Neutrophil (primary cell): ENCODE measurements around the gene KHDC3L.
"Not testable (repeated sequence)": the region's sequence is repeated elsewhere in the genome, so short reads cannot be mapped to it uniquely, and the experiment has no call there.

Experiments
- H3K27ac ChIP-seq: fragments of 200-600 bp; sonication (generic); 2 replicates; pipeline ENCODE4 v1.5.1; 2016; ENCODE audit warnings: mild to moderate bottlenecking, moderate library complexity
- H3K27me3 ChIP-seq: fragments of 200-600 bp; sonication (generic); 2 replicates; pipeline ENCODE4 v1.6.0; 2016; ENCODE audit warnings: mild to moderate bottlenecking
- H3K36me3 ChIP-seq: fragments of 200-600 bp; sonication (generic); 2 replicates; pipeline ENCODE4 v1.5.1; 2017
- H3K4me1 ChIP-seq, 2 experiments: fragments of 200-600 bp in 1 of 2; sonication (generic) in 1 of 2; 1 replicate in 1 of 2; 2 replicates in 1 of 2; pipeline versions ENCODE4 v1.5.1 to v1.6.1; 2013 to 2016; ENCODE audit warnings: low read depth in 1 of 2, low read length in 1 of 2, mild to moderate bottlenecking in 1 of 2, moderate library complexity in 1 of 2; ENCODE audit not compliant: control insufficient read depth in 1 of 2, insufficient read depth in 1 of 2
- H3K4me3 ChIP-seq, 2 experiments: fragments of 200-600 bp in 1 of 2; sonication (generic) in 1 of 2; 1 replicate in 1 of 2; 2 replicates in 1 of 2; pipeline ENCODE4 v1.5.1; 2013 to 2016; ENCODE audit warnings: low read depth in 1 of 2, low read length in 1 of 2, mild to moderate bottlenecking in 1 of 2, moderate library complexity in 1 of 2
- H3K9me3 ChIP-seq: fragments of 200-600 bp; sonication (generic); 2 replicates; pipeline ENCODE4 v1.5.1; 2016
- TF ChIP-seq, protein P1 (sequence below): fragments of 200-600 bp; sonication (generic); IDR thresholded peaks from 2 replicates; pipeline ENCODE4 v1.5.1; 2016; ENCODE audit warnings: antibody characterized with exemption

The KHDC3L gene

DNA sequence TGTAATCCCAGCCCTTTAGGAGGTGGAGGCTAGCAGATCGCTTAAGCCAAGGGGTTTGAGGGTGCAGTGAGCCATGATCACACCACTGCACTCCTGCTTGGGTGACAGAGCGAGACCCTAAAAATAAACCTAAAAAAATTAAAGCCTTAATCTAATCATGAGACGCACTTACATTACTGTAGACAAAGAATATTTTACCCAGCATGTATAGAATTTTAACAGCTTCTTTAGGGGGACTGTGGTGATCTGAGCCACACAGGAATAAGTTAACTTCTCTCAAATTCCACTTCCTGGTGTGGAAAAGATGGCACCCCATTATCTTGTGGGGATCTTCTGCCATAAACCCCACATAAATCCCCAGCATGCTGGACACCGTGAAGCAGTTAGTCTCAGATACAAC is 9.5 kb downstream of the KHDC3L start:
- no peaks in the 10 kb centered on the region for H3K36me3 ChIP-seq

DNA sequence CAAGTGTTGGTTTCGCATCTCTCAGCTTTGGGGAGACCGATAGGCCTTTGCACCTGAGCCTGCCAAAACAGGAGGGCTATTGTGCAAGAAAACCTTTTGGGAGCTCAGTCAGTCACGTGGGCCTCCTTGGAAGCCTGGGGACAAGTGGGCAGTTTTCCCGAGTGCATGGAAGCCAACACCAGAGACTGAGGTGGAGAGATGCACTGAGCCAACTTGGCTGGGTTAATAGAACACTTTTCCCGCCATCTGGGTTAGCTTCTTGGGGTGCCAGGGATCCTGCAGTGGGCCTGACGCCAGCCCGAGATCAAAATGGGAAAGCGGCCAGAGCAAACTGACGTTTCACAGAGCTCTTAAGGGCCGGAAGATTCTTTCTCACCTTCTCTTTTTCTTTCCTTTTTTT is 10.1 kb downstream of the KHDC3L start:
- H3K27me3 ChIP-seq = no peaks in the 10 kb centered on the region
- H3K4me3 ChIP-seq = no peak overlapping the region
- H3K4me1 ChIP-seq = no peaks in the 10 kb centered on the region
- no peak overlapping the region for H3K27ac ChIP-seq
- H3K36me3 ChIP-seq = no peaks in the 10 kb centered on the region
- TF ChIP-seq, protein P1, sequence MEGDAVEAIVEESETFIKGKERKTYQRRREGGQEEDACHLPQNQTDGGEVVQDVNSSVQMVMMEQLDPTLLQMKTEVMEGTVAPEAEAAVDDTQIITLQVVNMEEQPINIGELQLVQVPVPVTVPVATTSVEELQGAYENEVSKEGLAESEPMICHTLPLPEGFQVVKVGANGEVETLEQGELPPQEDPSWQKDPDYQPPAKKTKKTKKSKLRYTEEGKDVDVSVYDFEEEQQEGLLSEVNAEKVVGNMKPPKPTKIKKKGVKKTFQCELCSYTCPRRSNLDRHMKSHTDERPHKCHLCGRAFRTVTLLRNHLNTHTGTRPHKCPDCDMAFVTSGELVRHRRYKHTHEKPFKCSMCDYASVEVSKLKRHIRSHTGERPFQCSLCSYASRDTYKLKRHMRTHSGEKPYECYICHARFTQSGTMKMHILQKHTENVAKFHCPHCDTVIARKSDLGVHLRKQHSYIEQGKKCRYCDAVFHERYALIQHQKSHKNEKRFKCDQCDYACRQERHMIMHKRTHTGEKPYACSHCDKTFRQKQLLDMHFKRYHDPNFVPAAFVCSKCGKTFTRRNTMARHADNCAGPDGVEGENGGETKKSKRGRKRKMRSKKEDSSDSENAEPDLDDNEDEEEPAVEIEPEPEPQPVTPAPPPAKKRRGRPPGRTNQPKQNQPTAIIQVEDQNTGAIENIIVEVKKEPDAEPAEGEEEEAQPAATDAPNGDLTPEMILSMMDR = no peak
- no peaks in the 10 kb centered on the region for H3K9me3 ChIP-seq

More for the DNA sequence above, 9.5 kb downstream of the KHDC3L start:
- no peaks in the 10 kb centered on the region for H3K27me3 ChIP-seq
- H3K27ac ChIP-seq = no peak overlapping the region
- TF ChIP-seq, protein P1 = no peak
- no peaks in the 10 kb centered on the region for H3K9me3 ChIP-seq
- no peak overlapping the region for H3K4me3 ChIP-seq
- no peaks in the 10 kb centered on the region for H3K4me1 ChIP-seq

DNA sequence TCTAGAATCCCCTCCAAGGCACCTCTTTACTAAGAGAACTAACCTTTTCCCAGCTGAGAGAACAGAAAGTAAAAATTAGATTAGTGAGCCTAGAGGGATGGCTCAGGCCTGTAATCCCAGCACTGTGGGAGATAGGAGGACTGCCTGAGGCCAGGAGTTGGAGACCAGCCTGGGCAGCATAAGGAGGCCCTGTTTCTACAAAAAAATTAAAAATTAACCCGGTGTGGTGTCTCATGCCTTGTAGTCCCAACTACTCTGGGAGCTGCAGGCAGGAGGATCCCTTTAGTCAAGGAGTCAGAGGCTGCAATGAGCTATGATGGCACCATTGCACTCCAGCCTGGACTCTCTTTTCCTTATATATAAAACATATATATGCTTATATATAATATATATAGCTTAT is 12.8 kb downstream of the KHDC3L start:
- Histone ChIP-seq H3K9me3 (no peaks in the 10 kb centered on the region), H3K27me3 (no peaks in the 10 kb centered on the region), H3K4me3 (no peak overlapping the region), H3K36me3 (no peaks in the 10 kb centered on the region), H3K4me1 (no peaks in the 10 kb centered on the region), H3K27ac (no peak overlapping the region)
- TF ChIP-seq, protein P1 = no peak

DNA sequence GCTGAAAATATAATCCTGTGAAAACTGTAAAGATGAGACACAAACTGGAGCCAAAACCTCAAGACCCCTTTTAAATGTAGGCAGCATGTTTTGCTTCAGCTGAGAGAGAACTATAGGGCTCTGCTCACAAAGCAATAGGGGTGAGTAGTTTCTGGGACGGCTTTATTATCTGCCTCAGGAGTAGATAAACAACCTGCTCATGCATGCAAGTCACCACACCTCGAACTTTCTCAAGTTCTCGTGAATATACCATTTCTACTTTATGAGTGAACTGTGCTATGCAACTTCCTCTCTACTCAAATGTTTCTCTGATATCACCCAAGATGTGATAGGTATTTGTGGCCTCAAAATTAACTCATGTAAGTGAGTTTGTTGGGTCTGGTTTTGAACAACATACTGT is 14.8 kb downstream of the KHDC3L start:
- Histone ChIP-seq H3K4me1 (no peaks in the 10 kb centered on the region), H3K27me3 (no peaks in the 10 kb centered on the region), H3K36me3 (no peaks in the 10 kb centered on the region), H3K9me3 (no peaks in the 10 kb centered on the region), H3K4me3 (no peak overlapping the region), H3K27ac (no peak overlapping the region)
- TF ChIP-seq, protein P1 = no peak

DNA sequence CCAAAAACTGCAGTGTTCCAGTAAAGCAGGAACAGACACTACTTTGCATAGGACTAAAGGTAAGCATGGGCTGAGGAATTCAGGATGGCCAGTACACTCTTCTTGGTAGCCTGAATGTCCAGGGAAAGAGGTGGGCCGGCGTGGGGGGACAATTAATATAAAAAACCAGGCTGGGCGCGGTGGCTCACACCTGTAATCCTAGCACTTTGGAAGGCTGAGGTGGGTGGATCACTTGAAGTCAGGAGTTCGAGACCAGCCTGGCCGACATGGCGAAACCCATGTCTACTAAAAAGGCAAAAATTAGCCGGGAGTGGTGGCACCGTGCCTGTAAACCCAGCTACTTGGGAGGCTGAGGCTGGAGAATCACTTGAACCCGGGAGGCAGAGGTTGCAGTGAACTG is 19.1 kb downstream of the KHDC3L start:
- H3K27ac ChIP-seq, H3K4me1 ChIP-seq, H3K9me3 ChIP-seq, H3K4me3 ChIP-seq, H3K36me3 ChIP-seq, H3K27me3 ChIP-seq: not testable (repeated sequence)

DNA sequence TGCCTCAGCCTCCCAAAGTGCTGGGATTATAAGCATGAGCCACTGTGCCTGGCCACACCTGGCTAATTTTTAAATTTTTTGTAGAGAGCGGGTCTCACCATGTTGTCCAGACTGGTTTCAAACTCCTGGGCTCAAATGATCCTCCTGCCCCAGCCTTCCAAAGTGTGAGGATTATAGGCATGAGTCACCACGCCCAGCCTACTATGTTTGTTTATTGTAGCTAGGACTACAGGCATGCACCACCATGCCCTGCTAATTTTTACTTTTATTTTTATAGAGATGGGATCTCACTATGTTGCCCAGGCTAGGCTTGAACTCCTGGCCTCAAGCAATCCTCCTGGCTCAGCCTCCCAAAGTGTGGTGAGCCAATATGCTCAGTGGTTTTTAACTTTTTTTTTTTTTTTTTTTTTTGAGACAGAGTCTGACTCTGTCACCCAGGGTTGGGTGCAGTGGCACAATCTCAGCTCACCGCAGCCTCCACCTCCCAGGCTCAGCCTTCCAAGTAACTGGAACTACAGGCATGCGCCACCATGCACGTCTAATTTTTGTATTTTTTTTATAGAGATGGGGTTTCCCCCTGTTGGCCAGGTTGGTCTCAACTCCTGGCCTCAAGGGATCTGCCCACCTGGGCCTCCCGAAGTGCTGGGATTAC is 20.1 kb downstream of the KHDC3L start:
- no peak overlapping the region for H3K4me3 ChIP-seq
- TF ChIP-seq, protein P1 = no peak
- H3K4me1 ChIP-seq = no peaks in the 10 kb centered on the region
- no peak overlapping the region for H3K27ac ChIP-seq
- no peaks in the 10 kb centered on the region for H3K36me3 ChIP-seq
- H3K27me3 ChIP-seq = no peaks in the 10 kb centered on the region
- H3K9me3 ChIP-seq = no peaks in the 10 kb centered on the region
